GM19372 (cell line): ENCODE data around the gene TACR1.

Source experiments
- ATAC-seq: cut with Tn5 transposase; IDR thresholded peaks from one replicate; pipeline ENCODE4 v1.9.1; 2021; ENCODE audit warnings: mild to moderate bottlenecking, low read depth, moderate library complexity; ENCODE audit not compliant: unreplicated experiment

Gene TACR1

DNA sequence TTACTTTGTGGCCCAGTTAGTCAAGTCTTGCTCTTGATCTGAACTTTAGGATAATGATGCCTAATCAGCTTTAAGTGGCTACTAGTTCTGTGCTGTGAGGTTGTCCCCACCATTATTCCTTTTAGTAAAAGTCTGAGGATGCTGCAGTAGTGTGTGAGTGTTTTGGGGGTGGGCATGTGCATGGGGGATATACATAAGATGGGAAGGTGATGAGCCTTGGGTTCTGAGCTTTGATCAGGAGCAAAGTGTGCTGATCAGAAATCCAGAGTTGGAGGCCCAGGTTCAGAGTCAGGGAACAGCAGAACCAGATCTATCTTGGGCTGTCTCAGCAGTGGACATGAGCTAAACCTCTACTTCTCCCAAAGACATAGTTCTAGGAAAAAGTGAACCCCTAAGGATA, 174.1 kb downstream of the TACR1 start:
- no peak for ATAC-seq

- no peak for ATAC-seq
Observed at GRCh38 chr2:75023666-75024455, 175.5 kb downstream of the TACR1 start.

GRCh38 chr2:75022516-75022915, 176.8 kb downstream of the TACR1 start:
- ATAC-seq: no peak

- no peak for ATAC-seq
Observed at GRCh38 chr2:75021672-75022071, 177.6 kb downstream of the TACR1 start.

DNA sequence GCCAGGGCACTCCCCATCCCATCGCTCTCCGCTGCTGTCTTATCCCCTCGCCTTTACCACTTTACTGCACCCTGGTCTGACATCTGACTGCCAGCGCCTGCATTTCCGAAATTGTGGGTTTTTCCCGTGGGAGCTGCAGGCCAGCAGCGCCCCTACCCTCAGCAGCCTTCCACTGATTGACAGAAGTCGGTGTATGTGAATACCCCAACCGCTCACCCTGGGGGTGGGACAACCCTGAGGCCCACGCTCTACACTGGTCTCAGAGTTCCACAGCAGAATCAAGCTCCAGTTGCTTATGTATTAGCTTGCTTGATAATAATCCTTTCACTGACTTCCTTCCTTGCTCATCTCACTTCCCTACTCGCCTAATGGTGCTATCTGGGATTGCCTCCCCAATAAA, 178.8 kb downstream of the TACR1 start:
- no peak for ATAC-seq

DNA sequence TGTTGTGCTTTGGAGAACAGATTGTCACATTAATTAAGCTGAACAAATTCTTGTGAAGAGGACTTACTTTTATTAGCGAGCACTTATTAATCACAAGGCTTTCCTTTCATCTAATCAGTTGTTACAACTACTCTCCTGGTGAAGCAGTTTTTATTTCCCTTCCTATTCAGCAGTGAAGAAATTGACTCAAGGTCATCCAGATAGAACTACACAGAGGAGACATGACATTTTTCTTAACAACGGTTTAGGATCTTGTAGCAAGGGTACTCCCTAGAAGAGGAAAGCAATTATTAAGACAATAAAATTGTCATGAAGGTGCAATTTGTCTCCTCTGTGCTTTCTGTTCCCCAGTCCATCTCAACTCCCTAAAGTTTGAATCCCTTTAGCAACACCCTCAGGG, 179.5 kb downstream of the TACR1 start:
- no peak for ATAC-seq

DNA sequence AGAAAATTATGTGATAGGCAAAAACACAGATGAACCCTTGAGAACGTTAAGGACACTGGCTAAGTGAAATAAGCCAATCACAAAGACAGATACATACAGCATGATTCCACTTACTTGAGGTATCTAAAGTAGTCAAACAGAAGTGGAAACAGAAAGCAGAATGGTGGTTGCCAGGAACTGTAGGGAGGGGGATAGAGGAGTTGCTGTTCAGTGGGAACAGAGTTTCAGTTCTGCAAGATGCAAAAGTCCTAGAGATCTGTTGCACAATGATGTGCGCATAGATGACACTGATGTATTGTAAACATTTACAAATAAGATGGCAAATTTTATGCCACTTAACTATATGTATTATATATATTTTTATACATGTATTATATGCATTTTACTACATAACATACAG, 181.2 kb downstream of the TACR1 start:
- ATAC-seq: no peak

DNA sequence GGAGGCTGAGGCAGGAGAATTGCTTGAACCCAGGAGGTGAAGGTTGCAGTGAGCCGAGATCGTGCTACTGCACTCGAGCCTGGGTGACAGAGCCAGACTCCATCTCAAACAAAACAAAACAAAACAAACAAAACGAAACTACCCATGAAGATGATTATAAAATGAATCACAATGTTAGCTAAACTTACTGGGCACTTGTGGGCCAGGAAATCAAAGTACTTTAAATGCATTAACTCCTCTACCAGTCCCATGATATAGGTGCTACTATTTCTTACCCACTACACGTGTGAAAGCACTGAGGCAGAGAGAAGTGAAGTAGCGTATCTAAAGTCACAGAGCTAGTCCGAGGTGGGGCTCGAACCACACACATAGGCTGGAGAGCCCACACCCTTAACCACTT, 187.2 kb downstream of the TACR1 start:
- ATAC-seq: no peak

GRCh38 chr2:75010571-75010970, 188.7 kb downstream of the TACR1 start:
- ATAC-seq: no peak

DNA sequence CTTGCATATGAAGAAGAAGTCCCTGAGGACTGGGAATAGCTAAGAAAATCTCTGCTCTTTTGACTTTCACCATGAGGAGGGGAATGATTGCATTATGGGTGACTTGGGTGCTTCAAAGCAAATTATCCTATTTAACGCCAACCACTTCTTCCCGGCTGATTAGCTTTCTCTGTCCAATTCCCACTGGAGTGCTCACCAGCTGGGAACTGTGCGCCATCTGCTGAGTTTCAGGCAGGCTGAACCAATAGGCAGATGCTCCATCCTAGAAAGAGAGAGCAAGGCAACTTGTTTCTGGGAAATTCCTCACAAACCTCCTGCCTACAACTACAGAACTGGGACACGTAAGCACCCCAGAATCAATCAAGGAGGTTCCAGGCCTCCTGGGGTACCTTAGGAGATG, 191.5 kb downstream of the TACR1 start:
- ATAC-seq: no peak

- no peak for ATAC-seq
Observed at GRCh38 chr2:75007061-75007460, 192.3 kb downstream of the TACR1 start.

- ATAC-seq: no peak
Observed at GRCh38 chr2:75006041-75006440, 193.3 kb downstream of the TACR1 start.

DNA sequence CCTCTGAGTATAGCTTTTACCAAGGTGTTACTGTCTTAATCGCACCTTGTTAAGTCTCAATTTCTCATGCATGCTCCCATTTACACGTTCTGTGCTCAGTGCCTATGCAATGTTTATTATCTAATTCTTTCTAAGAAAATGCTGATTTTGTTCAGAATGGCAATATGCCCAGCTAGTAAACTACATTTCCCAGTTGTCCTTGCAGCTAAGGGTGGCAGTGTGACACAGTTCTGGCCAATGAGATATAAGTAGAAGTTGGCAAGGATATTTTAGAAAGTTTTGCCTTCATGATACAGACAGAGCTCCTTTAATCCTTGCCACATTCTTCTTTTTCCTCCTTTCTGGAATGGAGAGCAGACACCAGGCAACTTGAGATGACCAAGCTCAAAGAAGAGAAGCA, 195.5 kb downstream of the TACR1 start:
- no peak for ATAC-seq

- ATAC-seq: no peak
Observed at GRCh38 chr2:75003276-75003675, 196.0 kb downstream of the TACR1 start.

DNA sequence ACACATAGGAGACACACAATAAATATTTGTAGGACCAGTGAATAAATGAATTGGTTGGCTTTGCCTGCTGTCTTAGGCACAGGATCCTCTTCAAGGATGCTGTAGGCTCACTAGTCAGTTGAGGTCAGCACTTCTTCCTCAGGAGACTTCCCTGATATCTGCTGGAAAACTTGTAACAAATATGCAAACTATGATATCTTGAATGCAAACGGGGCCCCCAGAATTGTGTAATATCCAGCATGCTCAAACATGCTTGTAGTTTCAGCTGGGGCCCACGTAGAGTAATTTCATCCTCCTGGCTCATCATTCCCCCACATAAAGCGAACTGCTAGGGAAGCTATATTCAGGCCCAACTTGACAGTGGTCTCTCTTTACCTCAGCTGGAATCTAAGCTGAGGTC, 197.3 kb downstream of the TACR1 start:
- no peak for ATAC-seq

- no peak for ATAC-seq
Observed at GRCh38 chr2:74999468-74999867, 199.9 kb downstream of the TACR1 start.
